ENCODE measurements around the gene ANLN.
"Not testable (repeated sequence)": the region's sequence is repeated elsewhere in the genome, so short reads cannot be mapped to it uniquely, and the experiment has no call there.

ANLN gene

DNA sequence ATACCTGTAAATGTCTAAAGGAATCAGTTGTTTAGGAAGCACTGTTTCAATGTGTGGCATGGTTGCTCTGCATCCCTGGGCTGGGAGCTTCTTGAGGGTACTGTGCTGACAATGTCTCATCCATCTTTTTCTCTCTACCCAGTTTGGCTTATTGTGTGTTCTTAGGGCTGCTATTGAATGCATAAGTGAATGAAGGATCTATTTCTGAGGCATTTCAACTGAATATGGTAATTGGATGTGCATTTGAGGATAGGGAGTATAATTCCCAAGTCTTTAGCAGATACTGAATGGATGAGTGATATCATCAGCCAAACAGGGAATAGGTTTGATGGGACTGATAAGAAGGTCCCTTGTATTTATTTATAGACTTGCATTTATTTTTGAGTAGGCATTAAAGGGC lies 64.1 kb downstream of the ANLN start:
- no peak overlapping the region for H3K27ac ChIP-seq (ENCODE audit: low read length)
- H3K36me3 ChIP-seq (ENCODE audit: control insufficient read depth in 1 of 2, insufficient read depth in 2 of 2, low read length in 2 of 2), result peaks cover 0 to 3% of the 10 kb centered on the region in 2 donors
- no peak overlapping the region for H3K4me3 ChIP-seq (ENCODE audit: low read depth in 1 of 2, low read length in 2 of 2)
- no peaks in the 10 kb centered on the region for H3K27me3 ChIP-seq (ENCODE audit: low read depth, low read length)
- H3K4me1 ChIP-seq (ENCODE audit: control insufficient read depth in 1 of 2, insufficient read depth in 2 of 2, low read length in 2 of 2), result no peaks in the 10 kb centered on the region
- H3K9me3 ChIP-seq (ENCODE audit: control insufficient read depth in 1 of 2, low read length in 2 of 2), result no peaks in the 10 kb centered on the region

DNA sequence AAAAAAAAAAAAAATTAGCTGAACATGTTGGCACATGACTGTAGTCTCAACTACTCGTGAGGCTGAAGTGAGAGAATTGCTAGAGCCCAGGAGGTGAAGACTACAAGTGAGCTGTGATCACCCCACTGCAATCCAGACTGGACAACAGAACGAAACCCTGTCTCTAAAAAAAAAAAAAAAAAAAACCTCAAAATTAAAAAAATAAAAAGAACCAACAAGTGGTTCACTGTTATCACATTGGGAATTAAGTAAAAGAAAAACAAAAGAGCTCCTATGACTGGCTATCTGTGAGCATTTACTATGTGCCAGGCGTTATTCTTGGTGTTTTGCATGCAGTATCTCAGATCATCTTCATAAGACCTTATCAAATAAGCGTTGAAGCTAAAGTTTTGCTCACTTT lies 66.0 kb downstream of the ANLN start:
- Histone ChIP-seq H3K27ac (ENCODE audit: low read length) (no peak overlapping the region), H3K27me3 (ENCODE audit: low read depth, low read length) (no peaks in the 10 kb centered on the region), H3K36me3 (ENCODE audit: control insufficient read depth in 1 of 2, insufficient read depth in 2 of 2, low read length in 2 of 2) (no peaks in the 10 kb centered on the region), H3K9me3 (ENCODE audit: control insufficient read depth in 1 of 2, low read length in 2 of 2) (no peaks in the 10 kb centered on the region), H3K4me3 (ENCODE audit: low read depth in 1 of 2, low read length in 2 of 2) (no peak overlapping the region), H3K4me1 (ENCODE audit: control insufficient read depth in 1 of 2, insufficient read depth in 2 of 2, low read length in 2 of 2) (no peaks in the 10 kb centered on the region)

DNA sequence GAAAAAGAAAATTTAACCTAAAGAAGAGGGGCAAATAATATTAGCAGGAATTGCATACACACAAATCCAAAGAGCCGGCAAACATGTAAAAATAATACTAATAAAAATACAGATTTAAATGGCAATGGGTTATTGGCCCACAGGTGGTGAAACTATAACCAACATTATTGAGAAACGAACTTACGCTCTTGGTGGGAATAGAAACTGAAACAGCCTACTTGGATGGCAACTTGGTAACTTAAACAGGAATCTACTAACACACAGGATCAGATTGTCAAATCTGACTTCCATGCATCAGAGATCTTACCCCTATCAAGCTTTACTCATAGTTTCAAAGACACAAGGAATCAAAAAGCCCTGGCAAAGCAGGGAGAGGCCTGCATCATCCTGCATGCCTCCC lies 66.5 kb downstream of the ANLN start:
- no peak overlapping the region for H3K4me3 ChIP-seq (ENCODE audit: low read depth in 1 of 2, low read length in 2 of 2)
- no peak overlapping the region for H3K27ac ChIP-seq (ENCODE audit: low read length)
- H3K4me1 ChIP-seq (ENCODE audit: control insufficient read depth in 1 of 2, insufficient read depth in 2 of 2, low read length in 2 of 2), result no peaks in the 10 kb centered on the region
- no peaks in the 10 kb centered on the region for H3K9me3 ChIP-seq (ENCODE audit: control insufficient read depth in 1 of 2, low read length in 2 of 2)
- H3K36me3 ChIP-seq (ENCODE audit: control insufficient read depth in 1 of 2, insufficient read depth in 2 of 2, low read length in 2 of 2), result no peaks in the 10 kb centered on the region
- H3K27me3 ChIP-seq (ENCODE audit: low read depth, low read length), result no peaks in the 10 kb centered on the region

DNA sequence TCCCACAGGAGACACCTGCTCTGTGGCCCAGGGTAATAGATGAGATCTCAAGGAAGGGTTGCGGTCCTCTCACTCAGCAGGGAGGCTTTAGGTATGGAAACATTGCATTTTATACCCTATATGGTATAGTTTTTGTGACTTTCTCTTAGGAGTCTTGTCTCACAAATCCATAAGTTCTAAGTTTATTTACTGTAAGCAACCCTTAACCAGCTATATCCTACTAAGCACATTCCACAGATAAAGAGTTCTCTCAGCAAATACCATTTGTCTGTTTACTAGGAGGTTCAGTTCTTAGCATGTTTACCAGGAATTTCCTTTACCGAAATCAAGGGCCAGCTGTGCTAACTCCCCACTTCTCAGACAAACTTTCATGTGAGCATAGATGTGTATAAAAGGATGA lies 66.9 kb downstream of the ANLN start:
- no peaks in the 10 kb centered on the region for H3K27me3 ChIP-seq (ENCODE audit: low read depth, low read length)
- H3K4me1 ChIP-seq (ENCODE audit: control insufficient read depth in 1 of 2, insufficient read depth in 2 of 2, low read length in 2 of 2), result no peaks in the 10 kb centered on the region
- H3K36me3 ChIP-seq (ENCODE audit: control insufficient read depth in 1 of 2, insufficient read depth in 2 of 2, low read length in 2 of 2), result no peaks in the 10 kb centered on the region
- H3K9me3 ChIP-seq (ENCODE audit: control insufficient read depth in 1 of 2, low read length in 2 of 2), result no peaks in the 10 kb centered on the region
- no peak overlapping the region for H3K27ac ChIP-seq (ENCODE audit: low read length)
- no peak overlapping the region for H3K4me3 ChIP-seq (ENCODE audit: low read depth in 1 of 2, low read length in 2 of 2)

DNA sequence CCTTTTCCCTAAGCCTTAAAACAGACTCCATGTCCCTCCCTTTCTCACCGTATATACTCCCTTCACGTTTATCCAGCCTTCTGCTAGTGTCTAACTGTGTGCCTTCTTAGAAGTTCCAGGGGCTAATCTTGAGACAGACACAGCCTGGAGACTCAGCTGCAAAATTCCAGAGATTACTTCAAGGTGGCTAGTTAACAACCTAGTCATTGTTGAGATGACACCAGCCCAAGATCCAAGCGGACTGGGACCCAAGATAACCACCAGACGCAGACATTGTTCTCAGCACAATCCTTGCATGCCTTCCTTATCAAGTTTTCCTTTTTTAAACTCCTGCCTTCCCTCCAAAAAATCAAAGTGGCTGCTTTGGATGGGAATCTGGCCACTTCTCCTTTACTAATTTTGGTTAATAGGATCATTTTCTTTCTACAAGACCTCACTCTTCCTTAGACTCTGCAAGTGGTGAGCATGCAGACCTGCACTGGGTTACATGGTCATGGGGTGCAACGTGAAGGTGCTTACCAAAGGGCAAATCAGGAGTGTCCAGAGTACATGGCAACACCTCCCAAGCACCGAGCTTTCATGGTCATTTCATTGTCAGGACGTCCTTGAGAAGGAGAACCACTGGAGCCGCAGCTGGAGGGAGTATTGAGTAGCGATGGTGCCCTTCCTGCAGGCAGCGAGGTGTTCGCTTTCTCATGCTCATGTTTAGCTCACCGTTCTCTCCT lies 69.7 kb downstream of the ANLN start:
- H3K27me3 ChIP-seq (ENCODE audit: low read depth, low read length), result no peaks in the 10 kb centered on the region
- no peaks in the 10 kb centered on the region for H3K9me3 ChIP-seq (ENCODE audit: control insufficient read depth in 1 of 2, low read length in 2 of 2)
- no peaks in the 10 kb centered on the region for H3K4me1 ChIP-seq (ENCODE audit: control insufficient read depth in 1 of 2, insufficient read depth in 2 of 2, low read length in 2 of 2)
- H3K4me3 ChIP-seq (ENCODE audit: low read depth in 1 of 2, low read length in 2 of 2), result no peak overlapping the region
- no peak overlapping the region for H3K27ac ChIP-seq (ENCODE audit: low read length)
- H3K36me3 ChIP-seq (ENCODE audit: control insufficient read depth in 1 of 2, insufficient read depth in 2 of 2, low read length in 2 of 2), result no peaks in the 10 kb centered on the region

DNA sequence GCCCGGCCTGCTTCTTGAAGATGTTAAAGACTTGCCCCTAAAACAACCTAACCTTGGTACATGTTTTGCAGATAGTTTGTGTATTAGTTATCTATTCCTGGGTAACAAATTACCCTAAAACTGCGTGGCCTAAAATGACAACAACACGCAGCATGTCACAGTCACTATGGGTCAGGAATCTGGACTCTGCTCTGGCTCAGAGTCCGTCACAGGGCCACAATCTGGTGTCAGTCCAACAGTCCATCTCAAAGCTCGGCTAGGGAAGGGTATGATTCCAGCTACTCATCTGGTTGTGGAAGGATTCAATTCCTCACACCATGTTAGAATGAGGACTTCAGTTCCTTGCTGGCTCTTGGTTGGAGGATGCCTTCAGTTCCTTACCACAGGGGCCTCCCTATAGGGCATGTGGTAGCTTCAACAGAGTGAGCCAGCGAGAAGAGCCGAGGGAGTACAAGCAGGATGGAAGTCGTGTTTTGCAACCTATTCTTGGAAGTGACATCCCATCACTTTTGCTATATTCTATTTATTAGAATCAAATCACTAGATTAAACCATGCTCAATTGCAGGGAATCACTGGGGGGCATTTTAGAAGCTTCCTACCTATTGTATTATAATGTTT lies 71.3 kb downstream of the ANLN start:
- Histone ChIP-seq H3K36me3 (ENCODE audit: control insufficient read depth in 1 of 2, insufficient read depth in 2 of 2, low read length in 2 of 2) (no peaks in the 10 kb centered on the region), H3K9me3 (ENCODE audit: control insufficient read depth in 1 of 2, low read length in 2 of 2) (no peaks in the 10 kb centered on the region), H3K27me3 (ENCODE audit: low read depth, low read length) (no peaks in the 10 kb centered on the region), H3K27ac (ENCODE audit: low read length) (no peak overlapping the region), H3K4me1 (ENCODE audit: control insufficient read depth in 1 of 2, insufficient read depth in 2 of 2, low read length in 2 of 2) (no peaks in the 10 kb centered on the region), H3K4me3 (ENCODE audit: low read depth in 1 of 2, low read length in 2 of 2) (no peak overlapping the region)

DNA sequence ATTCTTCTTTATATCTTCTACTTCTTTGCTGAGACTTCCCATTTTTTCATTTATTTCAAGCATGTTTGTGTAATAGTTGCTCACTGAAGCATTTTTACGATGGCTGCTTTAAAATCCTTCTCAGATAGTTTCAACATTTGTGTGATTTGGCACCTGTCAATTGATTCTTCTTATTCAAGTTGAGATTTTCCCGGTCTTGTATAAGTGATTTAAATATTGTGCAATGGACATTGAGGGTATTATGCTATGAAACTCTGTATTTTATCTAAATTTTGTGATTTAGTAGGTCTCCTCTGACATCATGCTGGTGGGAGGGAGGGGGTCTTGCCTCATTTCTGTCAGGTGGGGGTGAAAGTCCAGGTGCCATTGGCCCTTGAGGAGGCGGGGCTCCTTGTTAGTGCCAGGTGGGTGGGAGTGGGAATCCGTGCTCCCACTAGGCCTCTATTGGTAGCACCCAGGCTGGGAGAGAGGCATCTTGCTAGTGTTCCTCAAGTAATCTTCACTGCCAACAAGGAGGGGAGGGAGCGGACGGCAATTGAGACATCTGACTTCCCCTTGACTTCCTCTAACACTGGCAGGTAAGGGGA lies 73.0 kb downstream of the ANLN start:
- no peak overlapping the region for H3K4me3 ChIP-seq (ENCODE audit: low read depth in 1 of 2, low read length in 2 of 2)
- no peaks in the 10 kb centered on the region for H3K27me3 ChIP-seq (ENCODE audit: low read depth, low read length)
- H3K36me3 ChIP-seq (ENCODE audit: control insufficient read depth in 1 of 2, insufficient read depth in 2 of 2, low read length in 2 of 2), result no peaks in the 10 kb centered on the region
- H3K4me1 ChIP-seq (ENCODE audit: control insufficient read depth in 1 of 2, insufficient read depth in 2 of 2, low read length in 2 of 2), result no peaks in the 10 kb centered on the region
- no peaks in the 10 kb centered on the region for H3K9me3 ChIP-seq (ENCODE audit: control insufficient read depth in 1 of 2, low read length in 2 of 2)
- H3K27ac ChIP-seq (ENCODE audit: low read length), result no peak overlapping the region

DNA sequence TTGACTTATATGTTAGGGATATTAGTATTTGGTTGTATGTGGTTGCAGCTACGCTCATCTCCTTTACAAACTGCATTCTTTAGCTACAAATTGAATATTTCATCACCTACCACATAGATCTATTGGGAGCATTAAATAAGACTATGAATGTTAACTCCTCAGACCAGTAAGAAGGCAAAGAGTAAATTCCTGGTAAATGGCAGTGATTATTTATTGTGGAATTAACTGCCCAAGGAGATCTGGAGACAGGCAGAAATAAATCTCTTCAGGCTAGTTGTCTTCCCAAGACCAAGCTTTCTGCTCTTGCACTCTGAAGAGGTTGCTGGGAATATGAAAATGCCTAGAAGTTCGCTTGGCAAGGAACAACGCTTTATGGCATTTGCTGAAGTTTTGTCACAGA lies 74.6 kb downstream of the ANLN start:
- Histone ChIP-seq H3K4me1 (ENCODE audit: control insufficient read depth in 1 of 2, insufficient read depth in 2 of 2, low read length in 2 of 2) (no peaks in the 10 kb centered on the region), H3K36me3 (ENCODE audit: control insufficient read depth in 1 of 2, insufficient read depth in 2 of 2, low read length in 2 of 2) (no peaks in the 10 kb centered on the region), H3K9me3 (ENCODE audit: control insufficient read depth in 1 of 2, low read length in 2 of 2) (no peaks in the 10 kb centered on the region), H3K27ac (ENCODE audit: low read length) (no peak overlapping the region), H3K4me3 (ENCODE audit: low read depth in 1 of 2, low read length in 2 of 2) (no peak overlapping the region), H3K27me3 (ENCODE audit: low read depth, low read length) (no peaks in the 10 kb centered on the region)

DNA sequence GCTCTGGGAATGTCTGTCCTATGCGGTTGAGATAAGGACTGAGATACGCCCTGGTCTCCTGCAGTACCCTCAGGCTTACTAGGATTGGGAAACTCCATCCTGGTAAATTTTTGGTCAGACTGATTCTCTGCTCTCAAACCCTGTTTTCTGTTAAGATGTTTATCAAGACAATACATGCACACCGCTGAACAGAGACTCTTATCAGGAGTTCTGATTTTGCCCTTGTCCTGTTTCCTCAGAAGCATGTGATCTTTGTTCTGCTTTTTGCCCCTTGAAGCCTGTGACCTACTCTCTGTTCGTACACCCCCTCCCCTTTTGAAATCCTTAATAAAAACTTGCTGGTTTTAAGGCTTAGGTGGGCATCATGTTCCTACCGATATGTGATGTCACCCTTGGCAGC lies 76.3 kb downstream of the ANLN start:
- H3K4me3 ChIP-seq (ENCODE audit: low read depth in 1 of 2, low read length in 2 of 2); H3K9me3 ChIP-seq (ENCODE audit: control insufficient read depth in 1 of 2, low read length in 2 of 2); H3K36me3 ChIP-seq (ENCODE audit: control insufficient read depth in 1 of 2, insufficient read depth in 2 of 2, low read length in 2 of 2); H3K4me1 ChIP-seq (ENCODE audit: control insufficient read depth in 1 of 2, insufficient read depth in 2 of 2, low read length in 2 of 2); H3K27me3 ChIP-seq (ENCODE audit: low read depth, low read length); H3K27ac ChIP-seq (ENCODE audit: low read length): not testable (repeated sequence)

DNA sequence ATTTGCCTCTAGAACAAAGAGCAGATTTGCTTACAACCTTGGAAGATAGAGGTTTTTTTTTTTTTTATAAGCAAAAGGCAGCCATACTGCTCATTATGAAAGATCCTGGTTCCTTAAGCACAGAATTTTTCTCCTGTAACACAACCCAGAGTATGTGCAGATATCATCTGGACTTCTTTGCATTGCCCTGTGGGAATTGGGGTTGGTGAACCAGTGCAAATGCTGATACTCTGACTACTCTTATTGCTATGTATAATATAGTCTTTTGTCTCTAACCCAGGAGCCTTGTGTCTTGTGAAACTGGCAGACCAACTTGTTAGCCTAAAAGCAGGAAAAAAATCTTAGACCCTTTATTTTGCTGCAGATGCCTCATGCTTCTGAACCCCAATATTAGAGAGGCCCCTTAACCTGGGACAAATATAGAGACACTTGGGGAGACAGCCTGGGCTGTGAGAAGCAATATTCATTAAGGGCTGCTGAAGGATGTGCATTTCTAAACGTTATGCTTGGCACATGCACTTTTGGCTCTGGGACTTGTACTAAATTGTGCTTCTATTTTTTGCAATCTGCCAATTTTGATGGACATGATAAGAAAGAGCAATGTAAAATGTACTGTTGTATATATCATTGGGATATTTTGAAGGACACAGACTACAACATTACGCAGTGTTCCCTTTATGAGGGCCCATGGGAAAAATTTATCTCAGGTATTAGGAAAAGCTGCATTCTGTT lies 78.9 kb downstream of the ANLN start:
- Histone ChIP-seq H3K27ac (ENCODE audit: low read length) (no peak overlapping the region), H3K27me3 (ENCODE audit: low read depth, low read length) (no peaks in the 10 kb centered on the region), H3K4me1 (ENCODE audit: control insufficient read depth in 1 of 2, insufficient read depth in 2 of 2, low read length in 2 of 2) (no peaks in the 10 kb centered on the region), H3K9me3 (ENCODE audit: control insufficient read depth in 1 of 2, low read length in 2 of 2) (no peaks in the 10 kb centered on the region), H3K4me3 (ENCODE audit: low read depth in 1 of 2, low read length in 2 of 2) (no peak overlapping the region), H3K36me3 (ENCODE audit: control insufficient read depth in 1 of 2, insufficient read depth in 2 of 2, low read length in 2 of 2) (no peaks in the 10 kb centered on the region)

DNA sequence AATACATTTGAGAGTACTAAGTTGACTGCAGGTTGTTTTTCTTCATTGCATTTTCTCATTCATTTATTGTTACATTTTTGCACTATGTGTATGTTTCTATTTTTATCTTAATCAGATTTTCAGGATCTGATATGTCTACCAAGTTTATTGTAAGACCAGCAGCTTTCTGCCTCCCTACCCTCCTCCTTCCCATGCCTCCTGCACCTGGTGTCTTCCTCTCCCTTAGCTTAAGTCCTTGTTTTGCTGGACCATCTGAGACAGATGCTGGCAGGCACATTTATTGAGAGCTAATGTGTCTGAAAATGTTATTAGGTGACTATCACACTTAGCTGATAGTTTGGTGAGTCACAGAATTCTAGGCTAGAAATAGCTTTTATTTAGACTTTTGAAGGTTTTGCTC lies 79.6 kb downstream of the ANLN start:
- Histone ChIP-seq H3K27me3 (ENCODE audit: low read depth, low read length) (no peaks in the 10 kb centered on the region), H3K36me3 (ENCODE audit: control insufficient read depth in 1 of 2, insufficient read depth in 2 of 2, low read length in 2 of 2) (no peaks in the 10 kb centered on the region), H3K27ac (ENCODE audit: low read length) (no peak overlapping the region), H3K4me3 (ENCODE audit: low read depth in 1 of 2, low read length in 2 of 2) (no peak overlapping the region), H3K4me1 (ENCODE audit: control insufficient read depth in 1 of 2, insufficient read depth in 2 of 2, low read length in 2 of 2) (no peaks in the 10 kb centered on the region), H3K9me3 (ENCODE audit: control insufficient read depth in 1 of 2, low read length in 2 of 2) (no peaks in the 10 kb centered on the region)

Data from muscle layer of duodenum (tissue), 2 donors.